SK-N-SH treated with all-trans-retinoic acid at 6 μM for 48 hours (cell line): ENCODE measurements around the gene EXOSC9.

Experiments used
- ARNTL ChIP-seq: fragments of 450-650 bp; formaldehyde crosslinking; IDR thresholded peaks from 2 replicates; pipeline ENCODE4 v1.5.0; 2020; ENCODE audit warnings: low read depth, mild to moderate bottlenecking, moderate library complexity, borderline replicate concordance
- BACH2 ChIP-seq: fragments of 250-450 bp; sonication (Bioruptor Pico); IDR thresholded peaks from 2 replicates; pipeline ENCODE4 v1.9.0; 2021; ENCODE audit warnings: mild to moderate bottlenecking, borderline replicate concordance
- CSDC2 ChIP-seq: fragments of 250-450 bp; sonication (Bioruptor Pico); IDR thresholded peaks from 2 replicates; pipeline ENCODE4 v1.5.0; 2020; ENCODE audit warnings: mild to moderate bottlenecking, moderate library complexity
- OSR1 ChIP-seq: fragments of 250-450 bp; sonication (Bioruptor Pico); IDR thresholded peaks from 2 replicates; pipeline ENCODE4 v1.8.0; 2022; ENCODE audit warnings: moderate library complexity, mild to moderate bottlenecking, inconsistent platforms
- PATZ1 ChIP-seq: fragments of 250-450 bp; sonication (Bioruptor Pico); IDR thresholded peaks from 2 replicates; pipeline ENCODE4 v1.8.0; 2020; ENCODE audit warnings: mild to moderate bottlenecking, moderate library complexity, borderline replicate concordance
- PPARA ChIP-seq: fragments of 250-450 bp; sonication (Bioruptor Pico); IDR thresholded peaks from 2 replicates; pipeline ENCODE4 v1.5.0; 2020; ENCODE audit warnings: mild to moderate bottlenecking, borderline replicate concordance
- TCF4 ChIP-seq: fragments of 250-450 bp; sonication (Bioruptor Pico); IDR thresholded peaks from 2 replicates; pipeline ENCODE4 v1.8.0; 2021; ENCODE audit warnings: mild to moderate bottlenecking, moderate library complexity, borderline replicate concordance
- ZC3H10 ChIP-seq: fragments of 250-450 bp; sonication (Bioruptor Pico); IDR thresholded peaks from 2 replicates; pipeline ENCODE4 v1.5.1; 2021; ENCODE audit warnings: mild to moderate bottlenecking, moderate library complexity
- ZFP3 ChIP-seq: fragments of 250-450 bp; sonication (Bioruptor Pico); IDR thresholded peaks from 2 replicates; pipeline ENCODE4 v1.5.0; 2020; ENCODE audit warnings: mild to moderate bottlenecking, moderate library complexity
- ZFP30 ChIP-seq: fragments of 450-650 bp; formaldehyde crosslinking; IDR thresholded peaks from 2 replicates; pipeline ENCODE4 v1.5.0; 2022; ENCODE audit warnings: mild to moderate bottlenecking, moderate library complexity
- ZNF70 ChIP-seq: fragments of 450-650 bp; formaldehyde crosslinking; IDR thresholded peaks from 2 replicates; pipeline ENCODE4 v1.5.0; 2020; ENCODE audit warnings: mild to moderate bottlenecking, moderate library complexity
- ZNF8 ChIP-seq: fragments of 450-650 bp; formaldehyde crosslinking; IDR thresholded peaks from 2 replicates; pipeline ENCODE4 v1.5.0; 2020; ENCODE audit warnings: mild to moderate bottlenecking, moderate library complexity
- TF ChIP-seq, protein P1 (sequence below): fragments of 250-450 bp; sonication (Bioruptor Pico); IDR thresholded peaks from 2 replicates; pipeline ENCODE4 v1.5.1; 2020; ENCODE audit warnings: low read depth, mild to moderate bottlenecking, moderate library complexity
- TF ChIP-seq, protein P2 (sequence below): fragments of 250-450 bp; sonication (Bioruptor Pico); IDR thresholded peaks from 2 replicates; pipeline ENCODE4 v1.5.1; 2021; ENCODE audit warnings: mild to moderate bottlenecking, moderate library complexity

- TF ChIP-seq PATZ1 (CRISPR knock-in tag) (no peak), OSR1 (CRISPR knock-in tag) (no peak), ZFP3 (CRISPR knock-in tag) (no peak), PPARA (CRISPR knock-in tag) (no peak), ZFP30 (CRISPR knock-in tag) (no peak), ARNTL (CRISPR knock-in tag) (no peak), ZNF70 (CRISPR knock-in tag) (no peak), ZNF8 (CRISPR knock-in tag) (no peak), TCF4 (CRISPR knock-in tag) (no peak), CSDC2 (CRISPR knock-in tag) (no peak), BACH2 (CRISPR knock-in tag) (no peak), ZC3H10 (CRISPR knock-in tag) (no peak)
- TF ChIP-seq, protein P1, sequence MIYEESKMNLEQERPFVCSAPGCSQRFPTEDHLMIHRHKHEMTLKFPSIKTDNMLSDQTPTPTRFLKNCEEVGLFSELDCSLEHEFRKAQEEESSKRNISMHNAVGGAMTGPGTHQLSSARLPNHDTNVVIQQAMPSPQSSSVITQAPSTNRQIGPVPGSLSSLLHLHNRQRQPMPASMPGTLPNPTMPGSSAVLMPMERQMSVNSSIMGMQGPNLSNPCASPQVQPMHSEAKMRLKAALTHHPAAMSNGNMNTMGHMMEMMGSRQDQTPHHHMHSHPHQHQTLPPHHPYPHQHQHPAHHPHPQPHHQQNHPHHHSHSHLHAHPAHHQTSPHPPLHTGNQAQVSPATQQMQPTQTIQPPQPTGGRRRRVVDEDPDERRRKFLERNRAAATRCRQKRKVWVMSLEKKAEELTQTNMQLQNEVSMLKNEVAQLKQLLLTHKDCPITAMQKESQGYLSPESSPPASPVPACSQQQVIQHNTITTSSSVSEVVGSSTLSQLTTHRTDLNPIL (CRISPR knock-in tag): no peak
- TF ChIP-seq, protein P2, sequence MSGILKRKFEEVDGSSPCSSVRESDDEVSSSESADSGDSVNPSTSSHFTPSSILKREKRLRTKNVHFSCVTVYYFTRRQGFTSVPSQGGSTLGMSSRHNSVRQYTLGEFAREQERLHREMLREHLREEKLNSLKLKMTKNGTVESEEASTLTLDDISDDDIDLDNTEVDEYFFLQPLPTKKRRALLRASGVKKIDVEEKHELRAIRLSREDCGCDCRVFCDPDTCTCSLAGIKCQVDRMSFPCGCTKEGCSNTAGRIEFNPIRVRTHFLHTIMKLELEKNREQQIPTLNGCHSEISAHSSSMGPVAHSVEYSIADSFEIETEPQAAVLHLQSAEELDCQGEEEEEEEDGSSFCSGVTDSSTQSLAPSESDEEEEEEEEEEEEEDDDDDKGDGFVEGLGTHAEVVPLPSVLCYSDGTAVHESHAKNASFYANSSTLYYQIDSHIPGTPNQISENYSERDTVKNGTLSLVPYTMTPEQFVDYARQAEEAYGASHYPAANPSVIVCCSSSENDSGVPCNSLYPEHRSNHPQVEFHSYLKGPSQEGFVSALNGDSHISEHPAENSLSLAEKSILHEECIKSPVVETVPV (CRISPR knock-in tag): no peak
Measured at GRCh38 chr4:121827853-121828252, 26.7 kb downstream of the EXOSC9 start.
